CD4-positive, alpha-beta T cell treated with Interleukin-15 for 4 hours (primary cell): Measurements from ENCODE around the gene PTBP1.

Experiments used
- DNase-seq: peaks from one replicate; pipeline ENCODE4 v3.0.0-alpha.2; 2020; ENCODE audit warnings: low spot score

PTBP1 gene

DNA sequence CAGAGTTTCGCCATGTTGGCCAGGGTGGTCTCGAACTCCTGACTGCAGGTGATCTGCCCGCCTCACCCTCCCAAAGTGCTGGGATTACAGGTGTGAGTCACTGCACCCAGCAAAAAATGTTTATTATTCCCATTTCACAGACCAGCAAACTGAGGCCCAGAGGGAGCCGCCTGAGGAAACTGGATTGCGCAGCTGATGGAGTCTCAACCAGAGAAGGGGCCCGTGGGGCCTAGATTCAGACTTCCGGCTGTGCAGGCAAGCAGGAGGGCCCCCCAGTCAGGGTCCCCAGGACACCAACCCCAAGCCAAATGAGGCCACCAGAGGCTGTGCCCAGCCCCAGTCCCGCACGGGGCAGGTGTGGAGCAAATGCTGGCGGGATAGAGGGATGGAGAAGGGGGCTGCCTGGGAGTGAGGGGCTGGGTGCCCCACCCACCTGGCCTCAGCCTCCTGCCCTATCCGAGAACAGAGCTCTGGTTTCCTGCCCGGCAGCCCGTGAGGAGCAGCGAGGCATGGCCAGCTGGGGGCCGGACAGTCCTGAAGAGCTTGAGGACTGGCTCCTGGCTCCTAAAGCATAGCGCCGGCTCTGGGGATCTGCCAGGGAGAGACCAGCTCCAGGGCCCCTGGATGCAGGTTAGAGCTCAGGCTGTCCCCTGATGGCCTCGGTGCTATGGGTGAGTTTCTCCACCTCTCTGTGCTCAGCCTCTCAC, 24.4 kb upstream of the PTBP1 start:
- DNase-seq = no peak

DNA sequence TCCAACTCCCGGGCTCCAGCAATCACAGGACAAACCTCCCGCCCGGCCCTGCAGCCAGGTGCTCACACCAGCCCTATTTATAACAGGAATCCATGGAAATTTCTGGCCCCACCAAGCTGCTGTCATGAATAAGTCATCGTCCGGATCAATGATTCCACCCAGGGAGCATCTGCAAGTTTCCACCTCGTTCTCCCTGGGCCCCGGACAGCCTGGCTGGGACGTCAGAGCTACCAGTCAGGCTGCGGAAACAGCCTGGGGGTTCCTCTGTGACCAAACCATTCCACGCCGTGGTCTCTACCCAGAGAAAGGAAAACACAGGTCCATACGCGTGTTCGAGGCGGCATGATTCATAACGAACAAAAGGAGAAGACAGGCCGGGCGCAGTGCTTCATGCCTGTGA, 20.7 kb upstream of the PTBP1 start:
- no peak for DNase-seq

DNA sequence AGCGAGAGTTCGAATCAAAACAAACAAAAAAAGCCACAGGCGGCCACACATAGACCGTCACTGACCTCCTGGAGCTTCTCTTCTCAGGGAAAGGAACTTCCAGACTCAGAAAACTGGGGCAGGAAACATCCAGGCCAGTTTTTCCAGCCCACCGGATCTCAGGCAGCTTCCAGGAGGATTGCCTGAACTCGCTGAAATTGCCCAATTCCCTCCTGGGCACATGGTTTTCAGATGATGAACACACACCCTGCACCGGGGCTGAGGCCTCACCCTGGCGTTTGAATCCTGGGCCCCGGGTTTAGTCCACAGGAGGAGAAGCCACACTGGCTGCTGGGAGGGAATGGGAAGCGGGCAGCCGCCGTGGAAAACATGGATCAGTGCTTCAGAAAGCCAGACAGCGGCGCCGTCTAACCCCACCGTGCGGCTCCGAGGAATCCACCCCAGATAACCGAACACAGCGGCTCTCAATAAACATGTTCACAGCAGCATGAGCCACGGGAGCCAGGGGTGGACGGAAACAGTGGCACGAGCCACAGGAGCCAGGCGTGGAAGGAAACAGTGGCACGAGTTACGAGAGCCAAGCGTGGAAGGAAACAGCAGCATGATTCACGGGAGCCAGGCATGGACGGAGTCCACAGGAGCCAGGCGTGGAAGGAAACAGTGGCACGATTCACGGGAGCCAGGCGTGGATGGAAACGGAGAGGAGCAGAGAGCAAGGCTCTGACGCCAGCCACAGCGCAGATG, 18.2 kb upstream of the PTBP1 start:
- no peak for DNase-seq

DNA sequence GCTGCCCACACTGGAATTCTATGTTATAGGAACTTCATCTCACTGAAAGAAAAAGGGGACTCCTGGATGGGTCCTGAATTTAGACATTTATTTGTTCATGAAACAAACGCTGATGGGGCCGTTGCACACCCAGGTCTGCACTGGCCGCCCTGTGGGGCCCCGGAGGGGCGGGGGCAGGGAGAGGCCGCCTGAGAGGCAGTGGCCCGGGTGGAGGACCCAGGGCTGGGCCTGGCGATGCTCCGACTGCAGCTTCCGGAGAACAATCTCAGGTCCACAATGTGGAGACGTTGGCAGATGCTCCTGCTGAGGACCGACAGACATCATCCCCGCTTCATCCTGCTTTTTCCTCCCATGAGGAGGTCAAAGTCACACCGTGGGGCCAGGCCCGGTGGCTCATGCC, 16.3 kb upstream of the PTBP1 start:
- no peak for DNase-seq

DNA sequence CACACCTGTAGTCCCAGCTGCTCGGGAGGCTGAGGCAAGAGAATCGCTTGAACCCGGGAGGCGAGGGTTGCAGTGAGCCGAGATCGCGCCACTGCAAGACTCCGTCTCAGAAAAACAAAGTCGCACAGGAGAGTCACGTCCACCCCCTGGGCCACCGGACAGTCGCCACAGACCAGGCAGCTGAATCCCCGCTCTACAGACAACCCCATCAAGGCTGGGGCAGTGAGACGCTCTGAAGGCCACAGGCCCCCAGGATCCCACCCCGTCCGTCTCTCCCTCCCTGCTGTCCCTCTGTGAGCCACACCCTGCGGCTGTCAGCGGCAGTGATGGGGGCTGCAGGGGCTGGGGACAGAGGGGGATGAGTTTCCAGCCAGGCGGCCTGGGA, 15.5 kb upstream of the PTBP1 start:
- no peak for DNase-seq

DNA sequence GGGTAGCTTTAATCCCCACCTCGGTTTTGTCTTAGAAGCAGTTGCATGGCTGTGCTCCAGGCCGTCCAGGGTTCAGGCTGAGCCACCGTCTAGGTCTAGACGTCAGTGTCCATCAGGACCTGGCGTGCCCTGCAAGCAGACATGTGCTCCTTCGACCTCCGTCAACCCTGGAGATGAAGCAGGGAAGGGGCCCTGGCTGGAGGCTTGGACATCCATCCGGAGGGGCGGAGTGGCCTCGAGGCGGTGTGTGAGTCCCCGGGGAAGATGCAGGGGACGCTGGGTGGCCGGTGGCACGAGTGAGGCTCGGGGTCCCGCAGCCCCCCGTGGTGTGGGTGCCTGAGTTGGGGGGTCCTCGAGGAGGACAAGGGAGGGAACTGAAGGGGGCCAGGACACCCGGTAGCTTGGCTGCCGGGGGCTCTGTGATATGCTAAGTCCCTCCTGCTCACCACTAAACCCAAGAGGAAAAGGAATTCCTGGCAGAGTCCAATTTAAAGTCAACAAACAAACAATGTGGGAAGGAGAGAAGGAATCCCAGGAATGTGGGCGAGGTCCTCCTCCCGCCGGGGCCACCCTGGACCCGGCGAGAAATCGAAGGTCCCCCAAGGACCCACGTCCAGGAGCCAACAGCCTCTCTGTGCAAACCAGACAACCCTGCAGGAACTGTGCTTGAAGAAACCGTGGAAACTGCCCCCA, 14.9 kb upstream of the PTBP1 start:
- DNase-seq = no peak

DNA sequence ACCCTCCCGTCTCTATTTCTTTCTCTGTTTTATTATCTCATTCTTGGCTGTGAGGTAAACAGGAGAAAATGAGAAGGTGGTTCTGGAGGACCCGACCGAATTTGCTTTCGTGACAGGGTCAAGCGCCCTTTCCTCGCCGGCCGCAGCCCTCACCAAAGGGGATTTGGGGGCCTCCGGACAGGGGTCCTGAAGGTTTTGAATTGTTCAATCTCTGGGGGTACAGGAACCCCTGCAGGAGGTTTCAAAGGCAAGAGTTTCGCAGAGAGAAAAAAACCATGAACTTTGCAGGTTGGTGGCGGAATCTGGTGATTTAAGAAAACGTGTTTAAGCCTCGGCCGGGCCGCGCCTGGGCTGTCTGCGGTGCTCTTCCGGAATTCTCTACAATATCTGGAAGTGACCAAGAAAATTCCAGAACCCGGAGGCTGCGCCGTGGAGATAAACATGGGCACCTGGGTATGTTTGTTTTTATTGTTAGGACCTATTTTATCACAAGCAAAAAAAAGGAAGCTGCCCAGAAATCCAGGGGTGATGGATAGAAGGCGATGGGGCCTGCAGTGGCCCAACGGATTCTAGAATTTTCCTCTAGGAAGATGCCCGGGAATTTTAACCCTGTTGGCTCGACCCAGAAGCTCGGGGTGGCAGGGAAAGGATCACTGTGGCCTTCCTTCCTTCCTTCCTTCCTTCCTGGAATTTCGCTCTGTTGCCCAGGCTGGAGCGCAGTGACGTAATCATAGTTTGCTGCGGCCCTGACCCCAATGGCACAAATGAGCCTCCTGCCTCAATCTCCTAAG, 14.2 kb upstream of the PTBP1 start:
- DNase-seq = no peak

DNA sequence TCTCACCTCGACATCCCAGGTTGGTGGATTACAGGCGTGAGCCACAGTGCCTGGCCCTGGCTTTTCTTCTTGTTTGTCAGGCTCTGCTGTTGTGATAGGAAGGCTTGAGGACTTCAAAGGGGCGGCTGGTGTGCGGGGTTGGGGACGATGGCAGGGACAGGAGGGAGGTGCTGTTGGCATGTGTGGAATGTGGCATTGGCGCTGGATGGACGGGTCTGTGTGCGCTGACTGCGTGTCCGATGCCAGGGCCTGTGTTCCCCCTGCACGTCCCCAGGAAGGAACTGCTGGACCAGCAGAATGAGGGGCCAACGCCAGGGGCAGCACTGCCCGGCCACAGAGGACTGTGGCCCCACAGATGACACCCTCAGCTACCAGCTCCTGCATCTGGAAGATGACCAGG, 12.7 kb upstream of the PTBP1 start:
- no peak for DNase-seq

DNA sequence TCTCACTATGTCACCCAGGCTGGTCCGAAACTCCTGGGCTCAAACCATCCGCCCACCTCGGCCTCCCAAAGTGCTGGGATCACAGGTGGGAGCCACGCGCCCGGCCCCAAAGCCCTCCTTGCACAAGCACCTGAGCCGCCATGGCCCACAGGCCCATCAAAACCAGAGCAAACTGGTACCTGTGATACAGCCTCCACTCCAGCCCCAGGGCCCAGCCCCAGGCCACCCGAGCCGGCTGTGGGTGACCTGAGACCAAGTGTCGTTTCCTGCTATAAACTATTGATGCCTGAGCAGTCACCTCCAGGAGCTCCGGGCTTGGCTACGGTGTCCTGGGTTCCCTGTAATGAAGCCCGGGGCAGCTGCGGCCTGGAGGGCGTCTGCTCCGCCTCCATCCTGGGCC, 9.7 kb upstream of the PTBP1 start:
- no peak for DNase-seq

DNA sequence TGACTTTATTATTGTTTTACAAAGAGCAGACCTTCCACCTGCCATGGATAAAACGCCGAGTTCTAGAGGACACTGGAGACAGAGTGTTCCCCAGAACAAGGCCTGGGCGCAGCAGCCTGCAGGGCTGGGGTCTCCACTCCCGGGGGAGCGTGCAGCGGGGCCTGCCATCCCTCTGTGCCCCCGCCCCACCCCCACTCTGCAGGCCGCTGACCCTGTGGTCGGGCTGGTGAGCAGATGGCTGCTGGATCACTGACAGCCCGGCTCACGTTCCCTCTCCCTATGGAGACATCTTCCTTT, 8.6 kb upstream of the PTBP1 start:
- no peak for DNase-seq

DNA sequence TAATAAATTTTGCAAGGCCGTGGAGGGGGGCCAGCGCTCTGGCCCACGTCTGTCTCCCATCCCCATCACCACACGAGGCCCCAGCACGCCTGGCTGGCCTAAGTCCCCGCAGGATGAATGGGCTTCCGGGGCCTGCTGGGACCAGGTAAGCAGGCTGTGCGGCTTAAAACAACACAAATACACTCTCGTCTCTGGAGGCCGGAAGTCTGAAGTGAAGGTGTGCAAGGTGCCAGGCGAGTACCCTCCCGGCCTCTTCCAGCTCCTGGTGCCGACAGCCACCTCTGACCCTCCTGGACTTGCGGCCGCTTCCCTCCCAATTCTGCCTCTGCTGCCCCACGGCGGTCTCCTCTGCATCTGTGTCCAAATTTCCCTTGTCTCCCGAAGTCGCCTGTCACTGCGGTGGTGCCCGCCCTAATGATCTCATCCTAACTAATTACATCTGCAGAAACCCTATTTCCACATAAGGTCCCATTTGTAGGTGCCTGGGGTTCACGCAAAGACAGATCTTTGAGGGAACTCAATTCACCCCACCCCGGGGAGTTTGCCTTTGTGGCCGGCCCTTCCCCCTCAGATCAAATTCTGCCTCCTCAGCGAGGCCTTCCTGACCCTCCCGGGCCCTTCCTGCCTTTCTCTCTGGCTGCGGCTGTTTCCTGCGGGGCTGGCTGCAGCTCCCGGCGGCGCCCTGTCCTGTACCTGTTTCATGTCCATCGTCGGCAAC, 8.1 kb upstream of the PTBP1 start:
- no peak for DNase-seq

DNA sequence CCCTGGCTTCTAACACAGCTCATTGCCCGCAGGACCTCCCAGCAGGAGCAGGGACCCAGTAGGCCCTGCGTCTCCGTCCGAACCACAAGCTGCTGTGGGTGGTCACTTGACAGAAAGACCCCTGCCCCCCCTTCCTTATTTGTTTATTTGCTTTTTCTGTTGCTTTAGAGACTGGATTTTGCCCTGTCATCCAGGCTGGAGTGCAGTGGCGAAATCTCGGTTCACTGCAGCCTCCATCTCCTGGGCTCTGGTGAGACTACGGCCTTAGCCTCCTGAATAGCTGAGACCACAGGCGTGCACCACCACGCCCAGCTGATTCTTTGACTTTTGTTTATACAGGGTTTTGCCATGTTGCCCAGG, 7.6 kb upstream of the PTBP1 start:
- no peak for DNase-seq

DNA sequence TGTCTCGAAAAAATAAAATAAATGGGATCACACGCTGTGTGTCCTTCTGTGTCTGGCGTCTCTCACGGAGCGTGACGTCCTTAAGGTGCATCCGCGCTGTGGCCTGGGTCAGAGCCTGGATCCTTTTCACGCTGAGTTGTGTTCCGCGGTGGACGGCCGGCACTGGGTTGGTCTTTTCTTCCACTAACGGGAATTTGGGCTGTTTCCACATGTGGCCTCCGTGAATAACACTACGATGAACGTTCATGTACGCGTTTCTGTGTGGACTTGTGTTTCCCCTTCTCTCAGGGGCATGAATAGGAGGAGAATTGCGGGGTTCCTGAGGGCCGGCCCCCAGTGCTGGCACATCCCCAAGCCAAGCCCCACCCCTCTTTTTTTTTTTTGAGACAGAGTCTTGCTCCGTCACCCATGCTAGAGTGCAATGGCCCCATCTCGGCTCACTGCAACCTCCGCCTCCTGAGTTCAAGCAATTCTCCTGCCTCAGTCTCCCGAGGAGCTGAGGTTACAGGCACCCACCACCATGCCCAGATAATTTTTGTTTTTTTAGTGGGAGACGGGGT, 6.2 kb upstream of the PTBP1 start:
- no peak for DNase-seq

DNA sequence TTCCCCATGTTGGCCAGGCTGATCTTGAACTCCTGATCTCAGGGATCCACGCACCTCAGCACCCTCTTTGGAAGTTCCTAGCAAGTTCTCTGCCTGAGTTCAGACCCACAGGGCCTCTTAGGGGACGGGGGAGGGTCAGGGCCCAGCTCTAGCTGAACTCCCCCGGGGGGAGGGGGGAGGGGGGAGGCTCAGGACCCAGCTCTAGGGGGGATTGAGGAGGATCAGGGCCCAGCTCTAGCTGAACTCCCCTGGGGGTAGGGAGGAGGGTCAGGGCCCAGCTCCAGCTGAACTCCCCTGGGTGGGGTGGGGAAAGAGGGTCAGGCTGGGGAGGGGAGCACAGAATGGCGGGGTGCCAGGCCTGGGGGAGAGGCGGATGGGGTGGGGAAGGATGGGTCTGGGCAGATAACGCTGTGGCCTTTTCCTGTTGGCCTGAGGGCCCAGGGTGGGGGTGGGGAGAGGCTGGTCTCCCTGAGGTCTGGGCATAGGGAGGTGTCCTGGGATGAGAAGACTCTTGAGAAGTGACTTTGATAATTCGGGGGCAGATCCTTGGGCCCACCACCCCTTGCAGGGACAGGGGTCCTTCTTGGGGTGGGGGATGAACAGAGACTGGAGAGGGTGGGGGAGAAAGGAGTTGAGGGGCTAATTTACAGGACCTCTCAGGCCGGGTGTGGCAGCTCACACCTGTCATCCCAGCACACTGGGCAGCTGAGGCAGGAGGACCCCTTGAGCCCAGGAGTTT, 5.5 kb upstream of the PTBP1 start:
- no peak for DNase-seq

DNA sequence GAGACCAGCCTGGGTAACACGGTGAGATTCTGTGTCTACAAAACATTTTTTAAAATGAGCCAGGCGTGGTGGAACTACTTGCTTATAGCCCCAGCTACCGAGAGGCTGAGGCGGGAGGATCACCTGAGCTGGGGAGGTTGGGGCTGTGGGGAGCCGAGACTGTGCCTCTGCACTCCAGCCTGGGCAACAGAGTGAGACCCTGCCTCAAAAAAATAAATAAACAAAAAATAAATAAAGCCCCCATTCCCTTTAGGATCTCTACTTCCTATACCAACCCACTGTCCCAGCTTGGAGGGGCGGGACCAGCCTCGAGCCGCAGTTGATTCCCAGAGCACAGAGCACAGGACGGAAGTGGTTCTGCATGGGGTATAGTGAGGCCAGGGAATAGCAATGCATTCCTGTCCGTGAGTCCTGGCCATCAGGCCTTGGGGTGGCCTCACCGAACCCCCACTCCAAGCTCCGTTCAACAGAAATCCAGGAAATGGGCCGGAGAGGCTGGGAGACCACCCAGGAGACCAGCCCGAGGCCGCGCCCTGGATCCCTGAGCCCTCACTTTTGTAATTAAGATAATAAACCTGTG, 4.9 kb upstream of the PTBP1 start:
- no peak for DNase-seq

DNA sequence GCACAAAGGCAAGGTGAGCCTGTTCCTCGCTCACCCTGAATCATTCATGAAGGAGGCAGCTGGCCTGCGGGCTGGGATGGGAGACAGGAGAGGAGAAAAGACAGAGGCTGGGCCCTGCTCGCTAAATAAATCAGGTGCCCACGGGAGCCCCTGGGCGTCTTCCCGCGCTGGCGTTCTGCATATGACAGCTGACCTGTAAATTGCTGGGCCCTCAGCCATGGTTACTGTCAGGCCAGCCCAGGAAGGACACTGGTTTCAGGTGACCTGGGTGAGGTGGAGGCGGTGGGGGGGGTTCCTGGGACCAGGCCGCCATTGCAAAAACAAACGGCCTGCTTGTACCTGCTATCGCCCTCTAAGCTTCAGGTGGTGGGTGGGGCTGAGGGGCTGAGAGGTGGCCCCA, 3.4 kb upstream of the PTBP1 start:
- no peak for DNase-seq

DNA sequence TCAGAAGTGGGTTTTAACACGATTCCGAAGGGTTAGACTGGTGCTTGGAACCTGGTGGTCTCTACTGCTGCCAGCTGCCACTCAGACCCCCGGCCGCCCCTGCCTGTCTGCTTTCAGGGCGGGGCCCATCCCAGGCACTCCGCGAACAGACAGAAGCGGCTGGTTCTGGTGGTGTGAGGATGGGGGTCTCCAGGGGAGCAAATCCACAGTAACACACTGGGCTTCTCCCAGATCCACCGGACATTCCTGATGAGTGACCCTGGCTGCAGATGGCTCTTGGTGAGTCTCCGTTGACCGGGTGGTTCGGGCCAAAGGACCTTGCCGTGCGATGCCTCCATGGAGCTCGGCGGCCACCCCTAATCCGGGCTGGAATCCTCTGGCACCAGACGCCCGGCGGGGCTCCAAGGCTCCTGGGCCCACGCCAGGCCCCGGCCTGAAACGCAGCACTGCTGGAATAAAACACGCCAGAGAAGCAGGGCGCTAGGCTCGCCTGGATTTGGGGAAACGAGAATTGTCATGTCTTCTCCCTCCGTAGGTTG, 2.1 kb upstream of the PTBP1 start:
- DNase-seq = no peak

DNA sequence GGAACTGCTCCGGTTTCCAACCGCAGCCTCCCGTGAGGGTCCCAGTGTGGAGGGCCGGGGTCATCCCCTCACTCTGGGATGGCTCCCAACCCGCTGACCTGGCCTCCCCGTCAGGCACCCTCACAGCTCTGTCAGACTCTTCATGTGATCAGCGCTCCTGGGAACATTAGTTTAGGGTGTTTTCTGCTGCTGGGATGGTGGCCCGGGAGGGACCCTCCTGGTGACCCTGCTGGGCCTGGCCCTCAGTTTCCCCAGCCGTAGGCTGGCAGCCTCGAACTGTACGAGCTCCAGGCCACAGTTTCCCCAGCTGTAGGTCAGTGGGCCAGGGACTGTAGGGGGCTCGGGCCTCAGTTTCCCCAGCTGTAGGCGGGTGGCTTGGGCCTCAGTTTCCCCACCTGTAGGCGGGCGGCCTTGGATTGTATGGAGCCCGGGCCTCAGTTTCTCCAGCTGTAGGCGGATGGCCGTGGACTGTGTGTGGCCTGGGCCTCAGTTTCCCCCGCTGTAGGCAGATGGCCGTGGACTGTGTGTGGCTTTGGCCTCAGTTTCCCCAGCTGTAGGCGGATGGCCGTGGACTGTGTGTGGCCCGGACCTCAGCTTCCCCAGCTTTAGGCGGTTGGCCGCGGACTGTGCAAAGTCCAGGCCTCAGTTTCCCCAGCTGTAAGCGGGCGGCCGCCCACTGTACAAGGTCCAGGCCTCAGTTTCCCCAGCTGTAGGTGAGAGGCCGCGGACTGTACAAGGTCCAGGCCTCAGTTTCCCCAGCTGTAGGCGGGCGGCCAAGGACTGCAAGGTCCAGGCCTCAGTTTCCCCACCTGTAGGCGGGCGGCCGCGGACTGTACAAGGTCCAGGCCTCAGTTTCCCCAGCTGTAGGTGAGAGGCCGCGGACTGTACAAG, 1.3 kb upstream of the PTBP1 start:
- DNase-seq = no peak
